GM18502 (cell line): ENCODE results near the gene LBHD1.
"Not testable (repeated sequence)": the region's sequence is repeated elsewhere in the genome, so short reads cannot be mapped to it uniquely, and the experiment has no call there.

Experiments used
- ATAC-seq: cut with Tn5 transposase; IDR thresholded peaks from one replicate; pipeline ENCODE4 v1.9.1; 2021; ENCODE audit warnings: mild to moderate bottlenecking; ENCODE audit not compliant: unreplicated experiment, poor library complexity

Gene LBHD1

DNA sequence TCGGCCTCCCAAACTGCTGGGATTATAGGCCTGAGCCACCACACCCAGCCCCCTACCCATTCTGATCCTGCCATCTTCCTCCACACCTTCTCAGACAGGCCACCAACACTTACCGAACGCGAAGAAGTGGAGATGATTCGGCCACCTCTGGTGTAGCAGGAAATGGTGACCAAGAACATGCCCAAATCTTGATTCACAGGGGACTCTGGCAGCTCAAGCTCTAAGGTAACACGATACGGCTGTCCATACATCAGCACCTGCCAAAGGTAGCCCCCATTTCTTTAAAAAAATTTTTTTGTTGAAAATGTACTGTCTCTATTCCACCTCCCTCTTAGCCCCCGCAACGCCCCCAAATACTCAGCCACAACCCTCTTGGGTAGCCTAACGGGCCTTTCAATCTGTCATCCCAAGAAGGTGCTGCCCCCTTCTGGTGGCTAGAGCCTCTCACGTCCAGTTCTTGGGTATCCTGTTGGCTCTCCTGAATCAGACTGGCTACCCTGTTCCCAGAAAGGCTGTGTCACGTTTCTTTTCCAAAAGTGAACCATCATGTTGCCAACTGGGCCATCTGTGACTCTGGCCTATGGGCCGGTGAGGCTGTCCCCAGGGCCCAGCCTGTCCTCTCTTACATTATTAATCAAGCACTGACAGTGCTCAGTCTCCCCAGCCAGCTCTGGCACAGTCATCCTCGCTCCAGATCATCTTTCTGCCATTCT is 22.5 kb upstream of the LBHD1 start:
- no peak for ATAC-seq

GRCh38 chr11:62693624-62694023 is 21.6 kb upstream of the LBHD1 start:
- not testable (repeated sequence) for ATAC-seq

- no peak for ATAC-seq
Observed at GRCh38 chr11:62689421-62690183, 17.5 kb upstream of the LBHD1 start, which contains the start of gene LRRN4CL. Gene LRRN4CL, minus strand, starts transcription at chr11:62689530. Its CDS starts 1,022 bp downstream, at chr11:62688508.

GRCh38 chr11:62688491-62688890 is 16.4 kb upstream of the LBHD1 start:
- no peak for ATAC-seq

GRCh38 chr11:62687508-62688396 is 15.7 kb upstream of the LBHD1 start:
- no peak for ATAC-seq

- no peak for ATAC-seq
Observed at GRCh38 chr11:62682518-62682917, 10.5 kb upstream of the LBHD1 start.

DNA sequence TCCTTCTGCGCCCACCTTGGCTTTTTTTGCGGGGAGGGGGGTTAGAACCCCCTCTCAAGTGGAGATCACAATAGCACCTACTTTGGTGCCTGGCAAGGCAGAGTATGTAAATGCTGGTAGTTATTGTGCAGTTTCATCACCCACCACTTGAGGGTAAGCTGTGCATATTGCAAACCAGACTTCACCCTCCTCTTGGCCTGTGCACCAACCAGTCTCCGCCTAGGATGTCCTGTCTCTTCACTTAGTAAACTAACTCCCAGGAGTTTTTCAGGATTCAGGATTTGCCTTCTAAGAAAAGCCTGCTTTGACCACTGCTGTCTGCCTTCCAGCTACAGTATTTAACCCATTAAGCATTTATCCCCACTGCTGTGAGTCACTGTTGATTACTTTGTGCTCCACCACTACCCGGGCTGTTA is 8.8 kb upstream of the LBHD1 start:
- peak; percentile 70 for ATAC-seq

GRCh38 chr11:62678770-62679696 is 7.0 kb upstream of the LBHD1 start, which contains the start of gene UBXN1:
Gene UBXN1, minus strand, starts transcription at chr11:62679073. Its CDS starts 150 bp downstream, at chr11:62678923.
- peak; percentile 70 for ATAC-seq

- no peak for ATAC-seq
Observed at GRCh38 chr11:62678433-62678769, 6.3 kb upstream of the LBHD1 start.

- no peak for ATAC-seq
Observed at GRCh38 chr11:62677714-62678113, 5.6 kb upstream of the LBHD1 start.

- no peak for ATAC-seq
Observed at GRCh38 chr11:62677156-62677555, 5.1 kb upstream of the LBHD1 start.

GRCh38 chr11:62676698-62677097 is 4.6 kb upstream of the LBHD1 start:
- ATAC-seq, result no peak

DNA sequence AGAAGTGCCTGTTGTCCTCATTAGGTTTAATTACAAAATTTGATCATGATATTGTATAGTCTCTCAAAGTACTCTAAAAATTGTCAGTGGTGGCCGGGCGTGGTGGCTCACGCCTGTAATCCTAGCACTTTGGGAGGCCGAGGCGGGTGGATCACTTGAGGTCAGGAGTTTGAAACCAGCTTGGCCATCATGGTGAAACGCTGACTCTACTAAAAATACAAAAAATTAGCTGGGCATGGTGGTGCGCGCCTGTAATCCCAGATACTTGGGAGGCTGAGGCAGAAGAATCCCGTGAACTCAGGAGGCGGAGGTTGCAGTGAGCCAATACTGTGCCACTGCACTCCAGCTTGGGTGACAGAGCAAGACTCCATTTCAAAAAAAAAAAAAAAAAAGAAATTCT is 3.3 kb upstream of the LBHD1 start:
- ATAC-seq, result not testable (repeated sequence)

- no peak for ATAC-seq
Observed at GRCh38 chr11:62673196-62673525, 1.1 kb upstream of the LBHD1 start.

- peak; percentile 21 for ATAC-seq
Observed at GRCh38 chr11:62671236-62671607, 845 bp downstream of the LBHD1 start.

DNA sequence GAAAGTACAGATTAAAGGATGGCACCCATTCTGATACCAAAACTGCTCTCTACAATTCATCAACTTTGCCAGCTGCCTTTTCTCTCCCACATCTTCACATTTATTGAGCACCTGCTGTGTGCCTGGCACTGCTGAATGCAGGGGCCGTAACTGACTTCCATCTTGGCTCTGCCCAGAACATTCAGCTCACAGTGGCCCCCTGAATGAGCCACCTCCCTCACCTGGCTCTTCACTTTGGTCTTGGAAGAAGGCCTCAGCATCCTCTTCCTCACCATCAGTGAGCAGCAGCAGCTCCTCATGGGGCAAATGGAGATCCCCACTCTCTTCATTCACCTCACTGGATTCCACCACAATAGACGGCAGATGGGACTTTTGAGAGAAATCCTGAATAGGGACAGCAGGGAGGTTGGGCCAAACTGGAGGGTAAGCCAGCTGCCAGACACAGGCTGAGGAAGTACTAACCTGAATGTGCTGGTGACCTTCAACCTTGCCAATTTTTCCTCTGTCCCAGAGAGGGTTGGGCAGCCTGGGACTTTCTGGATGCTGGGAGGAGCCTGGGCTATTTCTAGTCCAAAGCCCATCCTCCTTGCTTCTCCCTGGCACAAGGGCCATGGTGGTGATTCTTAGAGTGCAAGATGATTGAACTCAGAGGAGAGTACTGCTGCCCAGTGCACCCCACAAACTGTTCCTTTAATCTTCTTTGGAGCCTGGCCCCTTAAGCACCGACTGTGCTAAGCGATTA is 2.5 kb downstream of the LBHD1 start:
- no peak for ATAC-seq

DNA sequence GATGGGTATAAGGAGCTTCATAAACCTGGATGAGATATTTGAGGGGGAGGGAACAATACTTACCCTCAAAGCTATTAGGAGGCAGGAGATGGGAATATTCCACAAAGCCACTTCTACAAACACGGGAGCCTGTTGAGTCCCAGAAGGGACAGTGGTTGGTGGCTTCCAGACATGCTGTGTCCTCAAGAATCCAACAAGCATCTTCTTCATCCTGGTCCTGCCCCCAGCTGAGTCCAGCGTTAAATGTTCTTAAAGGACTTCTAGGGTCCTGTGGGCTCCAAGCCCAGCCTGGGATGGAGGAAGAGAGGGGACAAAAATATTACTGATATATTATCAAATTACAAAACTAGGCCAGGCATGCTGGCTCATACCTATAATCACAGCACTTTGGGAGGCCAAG is 4.6 kb downstream of the LBHD1 start:
- no peak for ATAC-seq

DNA sequence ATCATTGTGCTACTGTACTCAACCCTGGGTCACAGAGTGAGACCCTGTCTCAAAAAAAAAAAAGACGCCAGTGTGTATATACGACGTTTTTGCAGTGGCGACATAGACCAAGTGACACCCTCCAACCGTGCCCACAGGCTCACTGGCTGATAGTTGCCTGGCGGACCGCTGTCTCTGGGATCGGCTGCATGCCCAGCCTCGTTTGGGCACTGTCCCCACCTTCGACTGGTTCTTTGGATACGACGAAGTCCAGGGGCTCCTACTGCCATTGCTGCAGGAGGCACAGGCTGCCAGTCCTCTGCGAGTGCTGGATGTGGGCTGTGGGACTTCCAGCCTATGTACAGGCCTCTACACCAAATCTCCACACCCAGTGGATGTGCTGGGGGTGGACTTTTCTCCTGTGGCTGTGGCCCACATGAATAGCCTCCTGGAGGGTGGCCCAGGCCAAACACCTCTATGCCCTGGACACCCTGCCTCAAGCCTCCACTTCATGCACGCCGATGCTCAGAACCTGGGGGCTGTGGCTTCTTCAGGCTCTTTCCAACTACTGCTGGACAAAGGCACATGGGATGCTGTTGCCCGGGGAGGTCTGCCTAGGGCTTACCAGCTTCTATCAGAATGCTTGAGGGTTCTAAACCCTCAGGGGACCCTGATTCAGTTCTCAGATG is 5.7 kb downstream of the LBHD1 start:
- no peak for ATAC-seq
